OCI-LY3 (cell line): ENCODE measurements around the gene PDE4D.

Source experiments
- CTCF ChIP-seq: fragments of 200-600, 300-600 bp; sonication (generic); IDR thresholded peaks from 2 replicates; pipeline ENCODE4 v1.5.1; 2014; ENCODE audit warnings: antibody characterized with exemption, low read length, low read depth
- EZH2phosphoT487 ChIP-seq: fragments of 200-600 bp; shearing (Covaris generic); IDR thresholded peaks from 2 replicates; pipeline ENCODE4 v1.6.1; 2018; ENCODE audit warnings: antibody characterized with exemption, mixed run types, low read depth

DNA sequence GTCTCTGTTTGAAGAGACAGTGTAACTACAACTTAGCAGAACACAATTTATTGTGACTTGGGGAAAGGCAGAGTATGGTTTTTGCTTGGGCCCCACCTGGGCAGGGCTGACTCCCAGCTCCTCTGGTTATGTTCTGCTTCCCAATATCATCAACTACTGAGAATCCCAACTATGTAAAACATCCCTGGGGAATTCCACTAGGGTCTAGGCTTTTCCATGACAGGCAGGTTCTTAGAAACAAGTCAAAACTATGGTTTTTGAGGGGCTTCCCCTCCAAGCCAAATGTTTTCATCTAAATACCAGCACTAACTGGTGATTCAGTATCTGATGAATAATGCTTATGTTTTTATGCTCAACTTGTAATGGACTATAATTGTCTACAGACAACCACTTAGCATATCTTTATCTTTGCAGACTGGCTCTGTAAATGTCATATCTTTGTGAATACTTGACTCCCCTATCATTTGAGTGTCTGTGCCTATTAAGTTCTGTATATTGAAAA is 409.5 kb downstream of the PDE4D start:
- TF ChIP-seq CTCF, result no peak
- no peak for TF ChIP-seq EZH2phosphoT487
